ES-I3 (cell line): ENCODE measurements around the gene SLC7A9.
"Not testable (repeated sequence)": the region's sequence is repeated elsewhere in the genome, so short reads cannot be mapped to it uniquely, and the experiment has no call there.

ENCODE experiments used
- H3K36me3 ChIP-seq: 2 replicates; pipeline ENCODE4 v1.6.1; 2013; ENCODE audit warnings: mild to moderate bottlenecking, low read length, control low read depth, moderate library complexity; ENCODE audit not compliant: insufficient read depth
- H3K4me1 ChIP-seq: 2 replicates; pipeline ENCODE4 v1.6.1; 2013; ENCODE audit warnings: mild to moderate bottlenecking, control low read depth, low read length; ENCODE audit not compliant: insufficient read depth
- H3K9ac ChIP-seq: 2 replicates; pipeline ENCODE4 v1.6.1; 2013; ENCODE audit warnings: low read depth, mild to moderate bottlenecking, low read length, moderate library complexity
- H3K9me3 ChIP-seq: 2 replicates; pipeline ENCODE4 v1.6.1; 2013; ENCODE audit warnings: mild to moderate bottlenecking, low read length, moderate library complexity; ENCODE audit not compliant: control insufficient read depth, insufficient read depth

SLC7A9 gene

GRCh38 chr19:32895384-32895783 lies 25.8 kb upstream of the SLC7A9 start:
- Histone ChIP-seq H3K9ac (no peak overlapping the region), H3K4me1 (no peaks in the 10 kb centered on the region), H3K36me3 (no peaks in the 10 kb centered on the region), H3K9me3 (peaks cover 2% of the 10 kb centered on the region; the same call in 1 of the 2 replicates)

GRCh38 chr19:32891609-32892008 lies 22.0 kb upstream of the SLC7A9 start:
- Histone ChIP-seq H3K9me3 (peaks cover 2% of the 10 kb centered on the region; the same call in 1 of the 2 replicates), H3K9ac (no peak overlapping the region), H3K36me3 (no peaks in the 10 kb centered on the region)

GRCh38 chr19:32890841-32891240 lies 21.3 kb upstream of the SLC7A9 start:
- Histone ChIP-seq H3K36me3 (no peaks in the 10 kb centered on the region), H3K9ac (no peak overlapping the region), H3K9me3 (peaks cover 2% of the 10 kb centered on the region; the same call in 1 of the 2 replicates), H3K4me1 (no peaks in the 10 kb centered on the region)

More at GRCh38 chr19:32891609-32892008, 22.0 kb upstream of the SLC7A9 start:
- H3K4me1 ChIP-seq: no peaks in the 10 kb centered on the region

- no peaks in the 10 kb centered on the region for H3K4me1 ChIP-seq
- peaks cover 2% of the 10 kb centered on the region; the same call in 1 of the 2 replicates for H3K9me3 ChIP-seq
- H3K36me3 ChIP-seq: no peaks in the 10 kb centered on the region
- no peak overlapping the region for H3K9ac ChIP-seq
These were observed 20.8 kb upstream of the SLC7A9 start for GRCh38 chr19:32890326-32890725.

- no peaks in the 10 kb centered on the region for H3K36me3 ChIP-seq
- H3K4me1 ChIP-seq: no peaks in the 10 kb centered on the region
- peaks cover 2% of the 10 kb centered on the region; the same call in 1 of the 2 replicates for H3K9me3 ChIP-seq
- no peak overlapping the region for H3K9ac ChIP-seq
These were observed 19.8 kb upstream of the SLC7A9 start for GRCh38 chr19:32889137-32889934.

- no peaks in the 10 kb centered on the region for H3K9me3 ChIP-seq
- H3K9ac ChIP-seq: no peak overlapping the region
- no peaks in the 10 kb centered on the region for H3K36me3 ChIP-seq
- no peaks in the 10 kb centered on the region for H3K4me1 ChIP-seq
These were observed 18.1 kb upstream of the SLC7A9 start for GRCh38 chr19:32887572-32888215.

- Histone ChIP-seq H3K36me3 (no peaks in the 10 kb centered on the region), H3K9me3 (no peaks in the 10 kb centered on the region), H3K9ac (no peak overlapping the region), H3K4me1 (no peaks in the 10 kb centered on the region)
These were observed 16.7 kb upstream of the SLC7A9 start for GRCh38 chr19:32886241-32886640.

- not testable (repeated sequence) for H3K4me1 ChIP-seq, H3K9ac ChIP-seq, H3K9me3 ChIP-seq, H3K36me3 ChIP-seq
These were observed 15.7 kb upstream of the SLC7A9 start for GRCh38 chr19:32885255-32885654.

- Histone ChIP-seq H3K4me1 (no peaks in the 10 kb centered on the region), H3K36me3 (no peaks in the 10 kb centered on the region), H3K9me3 (no peaks in the 10 kb centered on the region), H3K9ac (no peak overlapping the region)
These were observed 12.2 kb upstream of the SLC7A9 start for GRCh38 chr19:32881766-32882165.

- Histone ChIP-seq H3K9me3 (no peaks in the 10 kb centered on the region), H3K4me1 (no peaks in the 10 kb centered on the region), H3K36me3 (no peaks in the 10 kb centered on the region), H3K9ac (no peak overlapping the region)
These were observed 11.1 kb upstream of the SLC7A9 start for GRCh38 chr19:32880622-32881021.

- H3K4me1 ChIP-seq: no peaks in the 10 kb centered on the region
- H3K36me3 ChIP-seq: no peaks in the 10 kb centered on the region
- H3K9ac ChIP-seq: no peak overlapping the region
- H3K9me3 ChIP-seq: no peaks in the 10 kb centered on the region
These were observed 10.2 kb upstream of the SLC7A9 start for GRCh38 chr19:32879741-32880140.

- no peaks in the 10 kb centered on the region; the same call in 1 of the 2 replicates for H3K36me3 ChIP-seq
- no peaks in the 10 kb centered on the region for H3K4me1 ChIP-seq
- H3K9ac ChIP-seq: no peak overlapping the region
- H3K9me3 ChIP-seq: no peaks in the 10 kb centered on the region
These were observed 9.4 kb upstream of the SLC7A9 start for GRCh38 chr19:32878988-32879387.

GRCh38 chr19:32877977-32878745 lies 8.6 kb upstream of the SLC7A9 start:
- Histone ChIP-seq H3K9ac (no peak overlapping the region), H3K9me3 (no peaks in the 10 kb centered on the region), H3K36me3 (no peaks in the 10 kb centered on the region; the same call in 1 of the 2 replicates), H3K4me1 (no peaks in the 10 kb centered on the region)

- no peaks in the 10 kb centered on the region for H3K4me1 ChIP-seq
- no peaks in the 10 kb centered on the region; the same call in 1 of the 2 replicates for H3K36me3 ChIP-seq
- H3K9me3 ChIP-seq: no peaks in the 10 kb centered on the region
- no peak overlapping the region for H3K9ac ChIP-seq
These were observed 7.9 kb upstream of the SLC7A9 start for GRCh38 chr19:32877323-32877912.
